Stimulated activated CD4-positive, alpha-beta T cell treated with anti-CD3 and anti-CD28 coated beads, Interleukin-4, amount 100 ng/mL, for 24 hours (primary cell): Measurements from ENCODE around the gene ACTL10.
"Not testable (repeated sequence)": the region's sequence is repeated elsewhere in the genome, so short reads cannot be mapped to it uniquely, and the experiment has no call there.

Experiments used
- DNase-seq: peaks from one replicate; pipeline ENCODE4 v3.0.0-alpha.2; 2020

The ACTL10 gene

GRCh38 chr20:33666293-33667244 is at the start of gene ACTL10:
Gene ACTL10 (plus strand): TSS chr20:33666943. CDS start chr20:33667498, 555 bp downstream.
- peak; percentile 85 for DNase-seq

DNA sequence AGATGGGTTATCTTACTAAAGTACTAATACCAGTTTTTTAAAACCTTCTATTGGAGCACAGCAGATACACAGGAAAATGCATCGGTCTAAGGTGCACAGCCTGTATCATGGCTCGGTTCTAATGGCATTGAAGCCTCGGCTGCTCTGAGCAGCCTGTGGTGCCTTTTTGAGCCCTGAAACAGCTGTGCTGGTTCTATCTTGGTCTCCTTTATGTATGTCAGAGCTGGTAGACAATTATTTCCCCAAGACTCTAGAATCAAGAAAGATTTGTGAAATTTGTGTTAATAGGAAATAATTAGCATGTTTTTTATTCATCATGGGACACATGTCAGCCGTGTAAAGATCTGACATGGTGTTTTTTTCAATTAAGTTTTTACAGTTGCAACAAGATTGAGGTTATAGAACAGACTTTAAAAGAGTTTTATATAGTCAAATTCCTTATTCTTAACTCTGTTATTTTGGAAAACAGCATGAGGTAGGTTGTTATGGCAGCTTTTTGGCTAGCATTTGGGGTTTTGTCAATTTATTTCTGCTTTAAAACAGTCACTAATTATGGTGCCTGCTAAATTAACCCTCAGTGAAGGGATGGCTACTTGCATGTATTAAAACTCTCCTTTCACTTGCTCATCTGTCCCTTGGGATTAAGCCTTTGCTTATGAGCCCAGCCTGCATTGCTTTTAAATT is 44.9 kb upstream of the ACTL10 start:
- no peak for DNase-seq

DNA sequence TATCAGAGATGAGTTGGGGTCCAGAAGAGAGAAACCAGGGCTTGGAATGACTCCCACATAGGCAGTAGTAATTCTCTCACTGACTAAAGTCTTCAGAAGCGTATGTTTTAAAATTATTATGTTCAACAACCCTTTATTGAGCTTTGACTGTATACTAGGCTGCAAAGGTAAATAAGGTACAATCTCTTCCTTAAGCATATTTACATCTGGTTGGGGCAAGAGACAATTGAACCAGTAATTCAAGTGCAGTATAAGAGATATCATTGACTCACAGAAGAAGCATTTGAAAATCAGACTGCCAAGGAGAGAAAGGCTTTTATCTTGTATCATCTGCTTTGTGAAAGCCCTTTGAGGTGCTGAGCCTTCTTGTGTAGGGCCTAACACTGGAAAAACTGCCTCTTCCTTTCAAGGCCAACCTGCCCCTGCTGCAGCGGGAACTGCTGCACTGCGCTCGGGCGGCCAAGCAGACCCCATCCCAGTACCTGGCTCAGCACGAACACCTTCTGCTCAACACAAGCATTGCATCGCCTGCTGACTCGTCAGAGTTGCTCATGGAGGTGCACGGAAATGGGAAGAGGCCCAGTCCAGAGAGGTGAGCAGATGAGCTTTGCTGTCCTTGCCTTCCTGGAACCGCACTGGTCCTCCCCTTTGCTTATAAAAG is 43.9 kb upstream of the ACTL10 start:
- DNase-seq, result no peak

GRCh38 chr20:33624399-33624798 is 42.3 kb upstream of the ACTL10 start:
- DNase-seq, result no peak

GRCh38 chr20:33626190-33626589 is 40.6 kb upstream of the ACTL10 start:
- DNase-seq, result no peak

DNA sequence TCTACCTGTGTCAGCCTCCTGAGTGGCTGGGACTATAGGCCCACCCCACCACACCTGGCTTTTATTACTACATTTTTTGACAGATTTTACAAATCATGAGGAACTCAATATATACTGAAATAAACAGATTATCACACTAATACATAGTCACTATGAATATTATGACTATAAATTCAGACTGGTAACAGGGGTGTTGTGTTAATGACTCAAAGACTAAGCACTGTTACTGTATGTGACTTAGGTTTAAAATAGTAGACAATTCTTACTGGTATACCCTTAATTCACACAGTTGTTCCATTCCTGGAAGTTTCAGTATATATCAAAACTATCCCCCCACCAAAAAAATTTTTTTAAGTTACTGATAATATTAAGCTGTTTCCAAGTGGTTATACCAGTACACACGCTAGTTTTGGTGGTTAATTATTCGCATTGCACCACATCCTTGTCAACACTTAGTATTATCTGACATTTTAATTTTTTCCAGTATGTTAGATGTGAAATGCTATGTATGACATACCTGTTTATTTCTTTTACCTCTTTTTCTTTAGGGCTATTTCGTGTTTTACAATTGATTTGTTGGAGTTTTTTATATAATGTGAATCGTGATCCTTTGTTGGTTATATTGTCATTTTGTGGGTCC is 39.0 kb upstream of the ACTL10 start:
- no peak for DNase-seq

- DNase-seq, result no peak
Measured at GRCh38 chr20:33629533-33629932, 37.2 kb upstream of the ACTL10 start.

DNA sequence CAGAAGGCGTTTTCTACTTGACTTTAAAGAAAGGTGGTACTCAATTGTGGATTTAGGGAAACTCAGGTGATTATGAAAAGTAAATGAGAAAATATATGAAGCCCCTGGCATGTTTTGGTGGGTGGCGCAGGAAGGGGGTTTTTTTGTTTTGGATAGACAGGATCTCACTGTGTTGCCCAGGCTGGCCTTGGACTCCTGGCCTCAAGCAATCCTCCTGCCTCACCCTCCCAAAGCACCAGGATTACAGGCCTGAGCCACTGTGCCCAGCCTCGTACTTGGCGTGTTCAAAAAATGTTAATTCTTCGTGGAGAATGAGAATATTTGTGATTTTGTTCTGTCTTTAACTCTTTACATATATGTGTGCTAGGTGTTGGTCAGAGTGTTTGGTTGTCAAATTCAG is 36.8 kb upstream of the ACTL10 start:
- no peak for DNase-seq

GRCh38 chr20:33630507-33630906 is 36.2 kb upstream of the ACTL10 start:
- DNase-seq, result no peak

GRCh38 chr20:33631910-33632309 is 34.8 kb upstream of the ACTL10 start:
- DNase-seq, result not testable (repeated sequence)

DNA sequence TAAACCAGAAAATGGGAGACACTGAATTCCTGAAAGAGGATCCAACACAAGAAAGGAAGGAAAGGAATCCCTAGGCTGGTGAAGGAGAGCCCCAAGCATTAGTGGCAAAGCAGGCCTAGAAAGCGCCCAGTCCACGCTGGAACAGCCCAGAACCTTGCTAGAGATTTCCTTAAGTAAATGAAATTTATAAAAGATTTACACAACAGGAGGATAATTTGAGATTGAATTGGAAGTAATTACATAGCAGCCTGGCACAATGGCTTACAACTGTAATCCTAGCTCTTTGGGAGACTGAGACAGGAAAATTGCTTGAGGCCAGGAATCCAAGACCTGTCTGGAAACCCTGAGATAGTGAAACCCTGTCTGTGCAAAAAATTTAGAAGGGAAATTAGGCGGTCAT is 31.4 kb upstream of the ACTL10 start:
- DNase-seq, result no peak

DNA sequence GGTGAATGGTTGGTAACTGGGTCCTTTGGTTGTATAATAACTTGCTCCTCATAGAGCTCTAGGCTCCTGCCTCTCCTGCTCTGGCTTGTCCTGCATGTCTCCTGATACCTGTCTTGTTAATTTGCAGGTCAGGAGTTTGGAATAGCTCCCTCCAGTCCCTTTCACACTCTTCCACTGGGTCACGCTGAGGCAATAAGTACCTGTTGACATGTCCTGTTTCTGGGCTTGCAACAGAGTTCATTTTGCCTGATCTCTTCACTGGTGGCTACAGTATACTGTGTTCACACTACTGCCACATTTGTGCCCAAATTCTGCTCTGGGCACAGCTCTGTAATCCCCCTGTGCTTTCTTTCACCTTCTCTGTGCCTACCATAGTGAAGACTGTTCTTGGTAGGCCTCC is 30.0 kb upstream of the ACTL10 start:
- DNase-seq, result no peak

DNA sequence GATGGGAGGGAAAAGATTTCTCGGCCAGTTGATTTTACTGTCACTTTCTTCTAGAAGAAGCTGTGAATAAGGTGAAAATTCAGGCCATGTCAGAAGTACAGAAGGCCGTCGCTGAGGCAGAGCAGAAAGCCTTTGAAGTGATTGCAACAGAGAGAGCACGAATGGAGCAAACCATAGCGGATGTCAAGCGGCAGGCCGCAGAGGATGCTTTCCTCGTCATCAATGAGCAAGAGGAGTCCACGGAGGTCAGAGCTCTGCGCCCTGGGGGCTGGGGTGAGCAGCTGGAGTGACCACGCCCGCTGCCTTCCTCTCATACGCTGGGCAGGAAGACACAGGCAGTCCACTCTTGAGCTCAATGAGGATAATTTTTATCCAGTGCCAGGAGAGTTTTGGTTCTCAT is 26.5 kb upstream of the ACTL10 start:
- no peak for DNase-seq

GRCh38 chr20:33644313-33645071 is 22.3 kb upstream of the ACTL10 start:
- no peak for DNase-seq

GRCh38 chr20:33645072-33645358 is 21.7 kb upstream of the ACTL10 start:
- no peak for DNase-seq

DNA sequence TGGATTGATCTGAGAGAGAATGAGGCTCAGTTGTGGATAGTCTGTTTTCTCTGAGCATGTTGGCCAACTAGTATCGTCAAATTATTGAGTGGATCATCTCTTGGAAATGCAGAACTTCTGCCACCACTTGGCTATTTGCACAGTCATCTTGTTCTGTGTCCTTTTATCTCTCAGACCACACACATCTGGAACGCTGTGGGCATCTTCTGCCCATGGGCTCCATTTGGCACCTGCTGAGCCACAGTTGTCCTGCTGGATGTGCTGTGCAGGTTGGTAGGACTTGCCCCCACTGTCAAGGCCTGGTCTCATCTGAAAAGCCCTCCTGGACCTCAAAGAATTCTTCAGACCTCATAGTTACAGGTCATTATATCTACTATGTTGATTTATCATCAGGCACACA is 21.3 kb upstream of the ACTL10 start:
- DNase-seq, result no peak

DNA sequence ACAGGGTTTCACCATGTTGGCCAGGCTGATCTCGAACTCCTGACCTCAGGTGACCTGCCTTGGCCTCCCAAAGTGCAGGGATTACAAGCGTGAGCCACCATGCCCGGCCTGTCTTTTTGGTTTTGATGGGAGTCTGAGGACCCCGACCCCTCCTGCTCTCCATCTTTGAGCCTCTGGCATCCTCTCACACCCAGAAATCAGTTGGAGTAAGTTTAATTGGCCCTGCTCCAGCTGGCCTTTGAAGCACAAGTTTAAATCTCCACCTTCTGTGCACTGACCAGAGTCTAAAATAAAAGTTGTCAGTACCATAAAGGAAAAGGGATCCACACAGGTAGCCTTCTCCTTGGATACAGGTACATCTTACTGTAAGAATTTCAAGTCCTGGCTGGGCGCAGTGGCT is 20.6 kb upstream of the ACTL10 start:
- no peak for DNase-seq

GRCh38 chr20:33646959-33647602 is 19.7 kb upstream of the ACTL10 start:
- DNase-seq, result not testable (repeated sequence)

GRCh38 chr20:33647603-33648395 is 18.9 kb upstream of the ACTL10 start:
- DNase-seq, result no peak

- no peak for DNase-seq
Measured at GRCh38 chr20:33648396-33649004, 18.2 kb upstream of the ACTL10 start.

DNA sequence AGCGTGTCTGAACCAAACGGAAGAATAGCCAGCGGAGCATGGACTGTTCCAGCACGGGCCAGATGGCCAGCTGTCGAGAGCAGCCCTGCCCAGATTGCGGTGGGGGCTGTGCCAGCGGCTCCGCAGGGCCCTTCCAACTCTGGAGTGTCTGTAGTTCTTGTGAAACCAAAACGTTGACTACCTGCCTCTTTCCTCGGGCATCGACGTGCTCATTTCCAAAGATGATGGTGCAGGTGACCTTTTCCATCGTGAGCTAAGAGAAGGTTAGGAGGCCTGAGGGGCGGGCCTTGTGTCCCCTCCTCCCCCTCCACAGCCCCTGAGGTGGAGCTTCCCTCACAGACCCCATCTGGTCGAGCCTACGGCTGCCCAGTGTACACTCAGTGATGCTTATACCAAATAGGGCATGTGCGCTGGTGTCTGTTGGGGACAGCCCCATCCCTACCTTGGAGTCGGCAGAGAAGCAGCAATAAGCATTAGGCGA is 17.5 kb upstream of the ACTL10 start:
- no peak for DNase-seq
